Psoas muscle (tissue), 8 donors: ENCODE results near the gene RPUSD2. TPM values are rescaled to one million over a fixed set of nuclear protein-coding genes. Genes with fewer than 3 reads are reported as not detected.

Experiments used
- ATAC-seq, 4 donors: fragments of 200-7000 bp; cut with Tn5 transposase; one replicate each; pipeline ENCODE4 v1.9.1; 2020; ENCODE audit warnings: moderate library complexity in 3 of 4, mild to moderate bottlenecking in 2 of 4
- DNase-seq, 2 donors: peaks; one replicate each; pipeline ENCODE4 v3.0.0-alpha.2; 2020
- H3K27ac ChIP-seq: fragments of 200-600 bp; one replicate; pipeline ENCODE4 v1.8.0; 2022
- H3K27me3 ChIP-seq, 3 donors: fragments of 200-600 bp in 1 of 3; one replicate each; pipeline versions ENCODE4 v1.6.1 to v1.8.0; 2013 to 2022; ENCODE audit warnings: low read length in 2 of 3, mild to moderate bottlenecking in 2 of 3, moderate library complexity in 1 of 3; ENCODE audit not compliant: insufficient read depth in 3 of 3
- H3K36me3 ChIP-seq, 2 donors: fragments of 200-600 bp in 1 of 2; one replicate each; pipeline versions ENCODE4 v1.6.1 to v1.8.0; 2013 to 2022; ENCODE audit warnings: low read depth in 1 of 2, mild to moderate bottlenecking in 1 of 2, moderate library complexity in 1 of 2; ENCODE audit not compliant: insufficient read depth in 1 of 2
- H3K4me1 ChIP-seq: fragments of 200-600 bp; one replicate; pipeline ENCODE4 v1.8.0; 2022
- H3K4me3 ChIP-seq: fragments of 200-600 bp; one replicate; pipeline ENCODE4 v1.8.0; 2022; ENCODE audit warnings: mild to moderate bottlenecking
- H3K9me3 ChIP-seq: fragments of 200-600 bp; one replicate; pipeline ENCODE4 v1.8.0; 2022
- CTCF ChIP-seq: fragments of 200-600 bp; IDR thresholded peaks from one replicate; pipeline ENCODE4 v1.8.0; 2022; ENCODE audit warnings: antibody characterized with exemption
- WGBS, 3 donors: extraction: QIAGEN DNeasy Blood & Tissue Kit; methylation state at CpG; one replicate each; pipeline versions ENCODE4 v1.1.6 to v1.1.7; 2013; 5-methylcytosine and 5-hydroxymethylcytosine counted together
- intact Hi-C, 2 donors: fragments of 100-400 bp; cut with DNase I; formaldehyde crosslinking; loops; one replicate each; pipeline versions ENCODE4 v1.11.0 to v1.14.2; 2022
- polyA plus RNA-seq, 3 donors: library from polyadenylated mRNA; stranded (reverse); fragments of 200-250 nt; gene quantifications; one replicate each; pipeline ENCODE4 v1.2.3, GENCODE V29; 2013
- total RNA-seq, 4 donors: library from RNA; stranded (reverse); fragmentation: NEBNext Ultra II Directional in 2 of 4; extraction: Animal tissue kit (Norgen Biotek cat#: 25700) in 2 of 4; gene quantifications; one replicate each; pipeline versions ENCODE4 v1.2.1 to v1.2.4, GENCODE V29; 2021 to 2023
- donor health status: healthy with polysubstance abuse.
- donor health status: DM: no; HTN: no; CAD: no; lungs with moderate emphysema.
- donor health status: Bipolar disorder and iron deficiency.
- donor health status: healthy.
- donor health status: DM: yes; HTN: yes; CAD: no.
- donor health status: DM: no; HTN: no; CAD: no.
- donor health status: DM: no; HTN: no; CAD: no.
- donor health status: DM: yes; HTN: yes; CAD: no.

The RPUSD2 gene
- total and polyA plus RNA-seq, 7 donors = 8.7 to 12.5 (median 10.3) TPM

GRCh38 chr15:40562691-40563090, 6.4 kb upstream of the RPUSD2 start:
- Histone ChIP-seq H3K27ac (peak overlapping the region; percentile 62), H3K9me3 (no peaks in the 10 kb centered on the region), H3K4me1 (peaks cover 26% of the 10 kb centered on the region), H3K36me3 (peaks cover 0 to 26% of the 10 kb centered on the region in 2 donors), H3K4me3 (peak overlapping the region; percentile 40), H3K27me3 (no peaks in the 10 kb centered on the region)
- no peak for TF ChIP-seq CTCF
- intact Hi-C loops = loop anchor here in 1 of 2 donors (5.0 kb wide), 1 partner anchor 40 kb away; no protein-coding TSS in a partner anchor
- no peak for DNase-seq
- ATAC-seq = no peak
- WGBS, 3 donors = 23 to 75% (median 33%) methylated on average over 2 of the region's 2 CpGs

GRCh38 chr15:40563426-40563825, 5.7 kb upstream of the RPUSD2 start:
- peak overlapping the region; percentile 98 for H3K27ac ChIP-seq
- intact Hi-C loops = loop anchor here in 1 of 2 donors (5.0 kb wide), 1 partner anchor 41 kb away; no protein-coding TSS in a partner anchor
- DNase-seq = no peak
- peak overlapping the region; percentile 89 for H3K4me3 ChIP-seq
- H3K9me3 ChIP-seq = no peaks in the 10 kb centered on the region
- H3K27me3 ChIP-seq = no peaks in the 10 kb centered on the region
- H3K36me3 ChIP-seq = peaks cover 0 to 26% of the 10 kb centered on the region in 2 donors
- TF ChIP-seq CTCF = no peak
- no peak for ATAC-seq
- H3K4me1 ChIP-seq = peaks cover 27% of the 10 kb centered on the region

- Histone ChIP-seq H3K9me3 (no peaks in the 10 kb centered on the region), H3K27me3 (no peaks in the 10 kb centered on the region), H3K4me3 (peak within 1 kb of the TSS; percentile 89), H3K27ac (peak within 1 kb of the TSS; percentile 98), H3K36me3 (peaks cover 0 to 26% of the 10 kb centered on the region in 2 donors), H3K4me1 (peaks cover 30% of the 10 kb centered on the region)
- TF ChIP-seq CTCF = no peak
- peak; percentile 93 to 97 (median 95) for ATAC-seq
- 0% methylated on average over 40 of the region's 40 CpGs for WGBS, 3 donors
- DNase-seq = peak; percentile 96 to 98
- intact Hi-C loops = loop anchor here in 1 of 2 donors (5.0 kb wide), 1 partner anchor 42 kb away; no protein-coding TSS in a partner anchor
Measured at GRCh38 chr15:40564591-40565332, 4.3 kb upstream of the RPUSD2 start, which contains the start of gene CCDC32. CCDC32 (minus strand) TSS chr15:40565042; CDS start chr15:40563015, 2,027 bp downstream.

GRCh38 chr15:40565333-40566238, 3.5 kb upstream of the RPUSD2 start:
- Histone ChIP-seq H3K4me3 (peak overlapping the region; percentile 89), H3K27ac (peak overlapping the region; percentile 98), H3K36me3 (peaks cover 0 to 24% of the 10 kb centered on the region in 2 donors), H3K9me3 (no peaks in the 10 kb centered on the region), H3K27me3 (no peaks in the 10 kb centered on the region), H3K4me1 (peaks cover 33% of the 10 kb centered on the region)
- no peak for TF ChIP-seq CTCF
- intact Hi-C loops = no loop called here
- WGBS, 3 donors = 46 to 57% (median 47%) methylated on average over 18 to 20 of the region's 20 CpGs
- no peak for ATAC-seq
- no peak for DNase-seq
